Testis (tissue), 3 donors: ENCODE measurements around the gene PNRC2. TPM values are rescaled to one million over a fixed set of nuclear protein-coding genes. Genes with fewer than 3 reads are reported as not detected.
A peak's percentile ranks its signal among the peaks of the same experiment; 100 is the strongest.
"Not testable (repeated sequence)": the region's sequence is repeated elsewhere in the genome, so short reads cannot be mapped to it uniquely, and the experiment has no call there.

Source experiments
- DNase-seq: peaks from one replicate; pipeline ENCODE4 v3.0.0-alpha.2; 2019
- H3K27ac ChIP-seq, 2 donors: fragments of 200-600 bp; sonication (generic); one replicate each; pipeline ENCODE4 v1.5.1; 2019
- H3K27me3 ChIP-seq: fragments of 200-600 bp; sonication (generic); one replicate; pipeline ENCODE4 v1.5.1; 2019
- H3K36me3 ChIP-seq: fragments of 200-600 bp; sonication (generic); one replicate; pipeline ENCODE4 v1.5.1; 2017; ENCODE audit warnings: low read depth; ENCODE audit errors: missing control alignments
- H3K4me1 ChIP-seq: fragments of 200-600 bp; sonication (generic); one replicate; pipeline ENCODE4 v1.5.1; 2019
- H3K4me3 ChIP-seq, 2 donors: fragments of 200-600 bp; sonication (generic); one replicate each; pipeline ENCODE4 v1.5.1; 2017 to 2019
- H3K9me3 ChIP-seq: fragments of 200-600 bp; sonication (generic); one replicate; pipeline ENCODE4 v1.5.1; 2017
- POLR2A ChIP-seq: fragments of 450-650 bp; IDR thresholded peaks from one replicate; pipeline ENCODE4 v1.6.1; 2017; ENCODE audit warnings: antibody characterized with exemption, mild to moderate bottlenecking, moderate library complexity
- WGBS, 2 donors: methylation state at CpG; one replicate each; pipeline ENCODE4 v1.1.5; 2018; 5-methylcytosine and 5-hydroxymethylcytosine counted together
- intact Hi-C: fragments of 100-400 bp; cut with DNase I; formaldehyde crosslinking; loops from one replicate; pipeline ENCODE4 v1.15.1; 2023; ENCODE audit warnings: low total_unique reads
- polyA plus RNA-seq: library from polyadenylated mRNA; stranded (reverse); fragments of 350-450 nt; fragmentation: Illumina TruSeq; extraction: RNeasy Lipid Tissue Mini Kit (QIAGEN cat#74804); gene quantifications from one replicate; pipeline ENCODE4 v1.2.3, GENCODE V29; 2014; ENCODE audit warnings: low read depth, low replicate concordance; ENCODE audit not compliant: insufficient read depth
- total RNA-seq, 2 donors: library from RNA; depleted of rRNA; stranded (reverse); fragments of >200 nt; gene quantifications; one replicate each; pipeline ENCODE4 v1.2.3, GENCODE V29; 2016
- TF ChIP-seq, protein P1 (sequence below), 3 experiments: fragments of 450-650 bp in 2 of 3; fragments of 200-600 bp in 1 of 3; sonication (generic) in 1 of 3; IDR thresholded peaks; one replicate each; pipeline ENCODE4 v1.5.1; 2016 to 2019; ENCODE audit warnings: antibody characterized with exemption in 3 of 3, mild to moderate bottlenecking in 2 of 3, moderate library complexity in 1 of 3

Gene PNRC2
- total and polyA plus RNA-seq, 3 donors from 2014 or later = 57.7 to 68.1 (median 61.5) TPM

DNA sequence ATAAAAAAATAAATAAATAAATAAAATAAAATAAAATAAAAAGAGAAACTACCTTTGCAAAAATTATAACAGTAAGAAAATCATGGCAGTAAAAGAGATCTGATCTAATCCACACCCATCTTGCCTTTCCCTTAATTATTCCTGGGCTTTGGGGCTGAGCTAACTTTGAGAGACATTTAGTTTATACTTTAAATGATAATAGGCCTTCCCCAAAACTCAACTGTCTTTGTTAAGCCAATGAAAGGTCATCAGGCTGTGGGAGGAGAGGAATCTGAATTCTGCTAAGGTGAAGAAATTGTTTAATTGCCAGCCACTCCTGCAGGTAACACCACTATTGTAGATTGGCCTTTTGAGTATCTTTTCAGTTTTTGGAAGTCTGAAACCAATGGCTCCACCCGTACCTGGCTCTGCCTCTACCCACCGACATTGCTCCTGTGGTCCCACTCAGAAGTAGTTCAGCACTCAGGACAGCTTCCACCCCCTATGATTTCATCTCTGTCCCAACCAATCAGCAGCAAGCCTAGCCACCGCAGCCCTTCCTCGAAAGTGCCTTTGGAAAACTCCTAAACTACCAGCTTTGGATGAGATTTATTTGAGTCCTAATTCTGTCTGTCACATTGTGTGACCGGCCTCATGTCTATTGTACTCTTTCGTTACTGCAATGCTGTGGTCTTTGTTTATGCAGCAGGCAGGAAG, 23.0 kb upstream of the PNRC2 start:
- Histone ChIP-seq H3K4me1 (no peaks in the 10 kb centered on the region), H3K27me3 (no peaks in the 10 kb centered on the region), H3K36me3 (no peaks in the 10 kb centered on the region), H3K9me3 (no peaks in the 10 kb centered on the region), H3K27ac (no peak overlapping the region), H3K4me3 (no peak overlapping the region)
- no peak for DNase-seq
- intact Hi-C loops = no loop called here
- WGBS, 2 donors = 51 to 55% methylated on average over 6 of the region's 6 CpGs
- no peak for TF ChIP-seq POLR2A
- TF ChIP-seq, protein P1, sequence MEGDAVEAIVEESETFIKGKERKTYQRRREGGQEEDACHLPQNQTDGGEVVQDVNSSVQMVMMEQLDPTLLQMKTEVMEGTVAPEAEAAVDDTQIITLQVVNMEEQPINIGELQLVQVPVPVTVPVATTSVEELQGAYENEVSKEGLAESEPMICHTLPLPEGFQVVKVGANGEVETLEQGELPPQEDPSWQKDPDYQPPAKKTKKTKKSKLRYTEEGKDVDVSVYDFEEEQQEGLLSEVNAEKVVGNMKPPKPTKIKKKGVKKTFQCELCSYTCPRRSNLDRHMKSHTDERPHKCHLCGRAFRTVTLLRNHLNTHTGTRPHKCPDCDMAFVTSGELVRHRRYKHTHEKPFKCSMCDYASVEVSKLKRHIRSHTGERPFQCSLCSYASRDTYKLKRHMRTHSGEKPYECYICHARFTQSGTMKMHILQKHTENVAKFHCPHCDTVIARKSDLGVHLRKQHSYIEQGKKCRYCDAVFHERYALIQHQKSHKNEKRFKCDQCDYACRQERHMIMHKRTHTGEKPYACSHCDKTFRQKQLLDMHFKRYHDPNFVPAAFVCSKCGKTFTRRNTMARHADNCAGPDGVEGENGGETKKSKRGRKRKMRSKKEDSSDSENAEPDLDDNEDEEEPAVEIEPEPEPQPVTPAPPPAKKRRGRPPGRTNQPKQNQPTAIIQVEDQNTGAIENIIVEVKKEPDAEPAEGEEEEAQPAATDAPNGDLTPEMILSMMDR (IDR thresholded peaks at IDR 0.05) = no peak

DNA sequence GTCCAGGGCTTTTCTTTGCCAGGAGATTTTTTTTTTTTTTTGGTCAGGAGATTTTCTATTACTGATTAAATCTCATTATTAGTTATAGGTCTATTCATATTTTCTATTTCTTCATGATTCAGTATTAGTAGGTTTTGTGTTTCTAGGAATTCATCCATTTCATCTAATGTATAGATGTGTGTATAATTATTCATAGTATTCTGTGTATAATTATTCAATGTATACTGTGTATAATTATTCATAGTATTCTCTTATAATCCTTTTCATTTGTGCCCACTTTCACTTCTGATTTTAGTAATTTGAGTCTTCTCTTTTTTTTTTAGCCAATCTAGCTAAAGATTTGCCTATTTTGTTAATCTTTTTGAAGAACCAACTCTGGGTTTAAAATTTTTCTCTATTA, 12.3 kb upstream of the PNRC2 start:
- intact Hi-C loops = no loop called here
- H3K4me3 ChIP-seq = no peak overlapping the region
- H3K27ac ChIP-seq = no peak overlapping the region
- no peaks in the 10 kb centered on the region for H3K36me3 ChIP-seq
- H3K27me3 ChIP-seq = no peaks in the 10 kb centered on the region
- H3K4me1 ChIP-seq = no peaks in the 10 kb centered on the region
- TF ChIP-seq POLR2A = no peak
- TF ChIP-seq, protein P1 (IDR thresholded peaks at IDR 0.05) = no peak
- DNase-seq = no peak
- no peaks in the 10 kb centered on the region for H3K9me3 ChIP-seq

DNA sequence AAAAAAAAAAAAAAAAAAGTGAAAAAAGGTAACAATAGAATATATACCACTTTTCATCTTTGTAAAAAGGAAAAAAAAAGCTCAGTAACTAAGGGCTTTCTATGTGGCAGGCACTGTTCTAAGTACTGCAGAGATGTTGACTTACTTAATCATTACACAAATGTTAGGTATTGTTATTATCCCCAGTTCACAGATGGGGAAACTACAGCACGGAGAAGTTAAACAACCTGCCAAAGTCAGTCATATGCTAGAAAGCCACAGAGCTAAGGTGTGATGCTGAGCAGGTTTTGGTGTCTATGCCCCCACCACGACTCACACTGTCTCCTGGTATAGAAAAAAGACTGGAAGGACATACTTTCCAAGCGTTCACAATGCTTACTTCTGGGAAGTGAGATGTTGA, 6.6 kb upstream of the PNRC2 start:
- Histone ChIP-seq H3K36me3 (no peaks in the 10 kb centered on the region), H3K4me3 (no peak overlapping the region), H3K9me3 (no peaks in the 10 kb centered on the region), H3K4me1 (no peaks in the 10 kb centered on the region), H3K27me3 (no peaks in the 10 kb centered on the region), H3K27ac (no peak overlapping the region)
- TF ChIP-seq, protein P1 (IDR thresholded peaks at IDR 0.05) = no peak
- no peak for TF ChIP-seq POLR2A
- intact Hi-C loops = no loop called here
- WGBS, 2 donors = 81% methylated on average over 3 of the region's 3 CpGs
- DNase-seq = no peak

DNA sequence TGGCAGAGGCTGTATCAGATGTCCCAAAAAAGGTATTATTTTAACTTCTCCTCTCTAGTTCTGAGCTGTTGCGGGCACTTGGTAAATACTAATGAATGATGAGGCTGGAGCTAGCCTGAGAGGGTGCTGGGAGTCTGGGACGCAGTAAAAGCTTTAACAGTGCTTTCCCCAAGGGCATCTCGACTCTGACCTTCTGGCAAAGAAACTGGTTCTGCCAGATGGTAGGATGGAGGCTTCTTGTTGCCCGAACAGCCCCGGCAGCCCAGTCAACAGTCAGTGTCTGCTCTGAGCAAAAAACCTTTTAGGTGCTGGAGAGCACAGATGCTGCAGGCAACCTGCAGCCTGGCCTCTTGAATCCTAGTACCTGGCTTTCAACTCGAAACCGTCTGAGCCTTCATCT, 2.5 kb upstream of the PNRC2 start:
- Histone ChIP-seq H3K4me3 (no peak overlapping the region), H3K27me3 (no peaks in the 10 kb centered on the region), H3K27ac (no peak overlapping the region), H3K9me3 (no peaks in the 10 kb centered on the region), H3K36me3 (no peaks in the 10 kb centered on the region), H3K4me1 (peaks cover 10% of the 10 kb centered on the region)
- TF ChIP-seq POLR2A = no peak
- TF ChIP-seq, protein P1 (IDR thresholded peaks at IDR 0.05) = no peak
- intact Hi-C loops = no loop called here
- 56 to 61% methylated on average over 7 of the region's 7 CpGs for WGBS, 2 donors
- no peak for DNase-seq

DNA sequence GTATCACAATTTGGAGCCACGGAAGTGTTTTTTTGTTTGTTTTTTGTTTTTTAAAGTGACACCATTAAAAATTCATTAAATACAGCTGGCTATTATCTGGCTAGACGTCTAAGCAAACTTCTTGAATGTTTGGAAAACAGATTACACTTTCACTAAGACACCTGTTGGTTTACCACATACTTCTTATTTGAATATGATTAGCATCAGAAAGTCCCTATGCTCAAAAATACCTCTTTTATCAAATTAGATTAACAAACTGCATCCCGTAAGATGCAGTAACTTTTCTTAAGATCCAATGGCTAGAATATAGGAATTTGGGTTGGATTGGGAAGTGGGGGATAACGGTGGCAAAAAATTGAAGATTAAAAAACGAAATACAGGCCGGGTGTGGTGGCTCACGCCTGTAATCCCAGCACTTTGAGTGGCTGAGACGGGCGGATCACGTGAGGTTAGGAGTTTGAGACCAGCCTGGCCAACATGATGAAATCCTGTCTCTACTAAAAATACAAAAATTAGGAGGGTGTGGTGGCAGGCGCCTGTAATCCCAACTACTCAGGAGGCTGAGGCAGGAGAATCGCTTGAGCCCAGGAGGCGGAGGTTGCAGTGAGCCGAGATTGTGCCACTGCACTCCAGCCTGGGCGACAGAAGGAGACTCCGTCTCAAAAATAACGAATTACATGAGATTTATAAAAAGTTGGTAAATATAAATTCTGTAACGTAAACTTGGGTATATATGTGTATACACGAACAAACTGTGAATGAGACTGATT, 1.4 kb upstream of the PNRC2 start:
- DNase-seq, intact Hi-C loops, H3K27me3 ChIP-seq, H3K36me3 ChIP-seq, H3K9me3 ChIP-seq: not testable (repeated sequence)
- H3K4me1 ChIP-seq = peaks cover 10% of the 10 kb centered on the region
- H3K4me3 ChIP-seq = peak overlapping the region; percentile 73 to 86
- 44 to 45% methylated on average over 19 of the region's 19 CpGs for WGBS, 2 donors
- H3K27ac ChIP-seq = peak overlapping the region; percentile 99
